ENCODE measurements around the gene SH3D19. TPM values are rescaled to one million over a fixed set of nuclear protein-coding genes. Genes with fewer than 3 reads are reported as not detected.

SH3D19 gene
- polyA plus RNA-seq, 2 of the 4 experiments (the other 2 are of a cell fraction) = 15.3 to 22.9 TPM

DNA sequence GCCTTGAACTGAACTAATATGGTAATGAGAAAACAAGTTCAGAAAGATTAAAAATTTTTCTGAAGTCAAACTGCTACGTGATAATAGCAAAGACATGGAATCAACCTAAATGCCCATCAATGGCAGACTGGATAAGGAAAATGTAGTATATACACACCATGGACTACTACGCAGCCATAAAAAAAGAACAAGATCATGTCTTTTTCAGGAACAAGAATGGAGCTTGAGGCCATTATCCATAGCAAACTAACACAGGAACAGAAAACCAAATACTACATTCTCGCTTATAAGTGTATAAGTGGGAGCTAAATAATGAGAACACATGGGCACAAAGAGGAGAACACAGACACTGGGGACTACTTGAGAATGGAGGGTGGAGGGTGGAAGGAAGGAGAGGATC is 230.3 kb downstream of the SH3D19 start:
- no peak for TF ChIP-seq ESRRA (IDR thresholded peaks at IDR 0.05; ENCODE audit: borderline replicate concordance, low read length)
- TF ChIP-seq, protein P1, sequence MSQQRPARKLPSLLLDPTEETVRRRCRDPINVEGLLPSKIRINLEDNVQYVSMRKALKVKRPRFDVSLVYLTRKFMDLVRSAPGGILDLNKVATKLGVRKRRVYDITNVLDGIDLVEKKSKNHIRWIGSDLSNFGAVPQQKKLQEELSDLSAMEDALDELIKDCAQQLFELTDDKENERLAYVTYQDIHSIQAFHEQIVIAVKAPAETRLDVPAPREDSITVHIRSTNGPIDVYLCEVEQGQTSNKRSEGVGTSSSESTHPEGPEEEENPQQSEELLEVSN (IDR thresholded peaks at IDR 0.05; ENCODE audit: borderline replicate concordance, low read depth) = no peak
- TF ChIP-seq FOSB (CRISPR knock-in tag; IDR thresholded peaks at IDR 0.05) = no peak
- TF ChIP-seq GATA3 (IDR thresholded peaks at IDR 0.05; ENCODE audit: borderline replicate concordance) = no peak
- TF ChIP-seq EHMT2 (IDR thresholded peaks at IDR 0.05; ENCODE audit: low read depth) = no peak
- POLR2A ChIA-PET = no interaction called here
- DNase-seq (ENCODE audit: low read depth in 1 of 2, low spot score in 1 of 2) = no peak
- 48% methylated on average over 3 of the region's 3 CpGs for WGBS (ENCODE audit: missing lambda C conversion rate)
- Histone ChIP-seq H3K4me1 (no peaks in the 10 kb centered on the region), H3K4me3 (no peak overlapping the region), H3K9me3 (no peaks in the 10 kb centered on the region), H3K4me2 (no peak overlapping the region), H3K27ac (no peak overlapping the region)
- ATAC-seq = no peak
- no peak for FAIRE-seq
- CTCF ChIA-PET = no interaction called here

GRCh38 chr4:151094290-151094751 is 231.1 kb downstream of the SH3D19 start:
- ChIA-PET POLR2A (no interaction called here), CTCF (no interaction called here)
- H3K4me2 ChIP-seq = no peak overlapping the region
- DNase-seq (ENCODE audit: low read depth in 1 of 2, low spot score in 1 of 2) = no peak
- H3K4me1 ChIP-seq = no peaks in the 10 kb centered on the region
- TF ChIP-seq NFE2L2 (conservative IDR thresholded peaks at IDR 0.05; ENCODE audit: low read length) (no peak), JUN (IDR thresholded peaks at IDR 0.05) (no peak), MAFK (IDR thresholded peaks at IDR 0.05; ENCODE audit: partially characterized antibody) (no peak), RAD21 (conservative IDR thresholded peaks at IDR 0.05 in 1 of 2, IDR thresholded peaks at IDR 0.05 in 1 of 2) (no peak), SREBF2 (IDR thresholded peaks at IDR 0.05) (no peak), TFCP2L1 (CRISPR knock-in tag; IDR thresholded peaks at IDR 0.05) (no peak), EP300 (IDR thresholded peaks at IDR 0.05) (no peak), FOXS1 (CRISPR knock-in tag; IDR thresholded peaks at IDR 0.05) (no peak), HOXA7 (CRISPR knock-in tag; IDR thresholded peaks at IDR 0.05) (no peak), GATA3 (IDR thresholded peaks at IDR 0.05; ENCODE audit: borderline replicate concordance) (no peak), ATOH8 (CRISPR knock-in tag; IDR thresholded peaks at IDR 0.05; ENCODE audit: low read depth) (no peak)
- TF ChIP-seq, protein P2, sequence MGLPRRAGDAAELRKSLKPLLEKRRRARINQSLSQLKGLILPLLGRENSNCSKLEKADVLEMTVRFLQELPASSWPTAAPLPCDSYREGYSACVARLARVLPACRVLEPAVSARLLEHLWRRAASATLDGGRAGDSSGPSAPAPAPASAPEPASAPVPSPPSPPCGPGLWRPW (IDR thresholded peaks at IDR 0.05) = no peak
- TF ChIP-seq, protein P1 (IDR thresholded peaks at IDR 0.05; ENCODE audit: borderline replicate concordance, low read depth) = no peak
- no peak for ATAC-seq
- 82% methylated on average over 2 of the region's 2 CpGs for WGBS (ENCODE audit: missing lambda C conversion rate)
- H3K4me3 ChIP-seq = no peak overlapping the region
- H3K27ac ChIP-seq = no peak overlapping the region
- FAIRE-seq = no peak
- no peaks in the 10 kb centered on the region for H3K9me3 ChIP-seq

- Histone ChIP-seq H3K27ac (no peak overlapping the region), H3K9me3 (no peaks in the 10 kb centered on the region), H3K4me3 (no peak overlapping the region), H3K4me1 (no peaks in the 10 kb centered on the region), H3K4me2 (no peak overlapping the region)
- POLR2A ChIA-PET = no interaction called here
- CTCF ChIA-PET = no interaction called here
- ATAC-seq (no peak), FAIRE-seq (no peak), DNase-seq (ENCODE audit: low read depth in 1 of 2, low spot score in 1 of 2) (no peak)
- TF ChIP-seq HOXB5 (CRISPR knock-in tag; IDR thresholded peaks at IDR 0.05) (no peak), EP300 (IDR thresholded peaks at IDR 0.05) (no peak), CBX2 (IDR thresholded peaks at IDR 0.05; ENCODE audit: borderline replicate concordance, low read depth) (no peak), MYC (IDR thresholded peaks at IDR 0.05; ENCODE audit: borderline replicate concordance, low read length) (no peak), HMGXB4 (CRISPR knock-in tag; IDR thresholded peaks at IDR 0.05; ENCODE audit: borderline replicate concordance) (no peak), FOSB (CRISPR knock-in tag; IDR thresholded peaks at IDR 0.05) (no peak), REST (IDR thresholded peaks at IDR 0.05) (no peak)
- WGBS (ENCODE audit: missing lambda C conversion rate) = 62% methylated on average over 3 of the region's 3 CpGs
Measured at GRCh38 chr4:151093203-151093602, 232.2 kb downstream of the SH3D19 start.

Data from A549 (cell line).